MM.1S (cell line): ENCODE measurements around the gene KCNK18.

Experiments
- DNase-seq: peaks from one replicate; pipeline ENCODE4 v3.0.0-alpha.2; 2015
- H2AFZ ChIP-seq: fragments of 300-600 bp; sonication (generic); 2 replicates; pipeline ENCODE4 v1.6.0; 2016; ENCODE audit warnings: antibody characterized with exemption, low read length
- H3F3A ChIP-seq: fragments of 300-600 bp; sonication (generic); 2 replicates; pipeline ENCODE4 v1.6.1; 2016; ENCODE audit warnings: mild to moderate bottlenecking, antibody characterized with exemption, low read length, moderate library complexity, mixed read lengths; ENCODE audit not compliant: insufficient read depth
- H3K27ac ChIP-seq: fragments of 300-600 bp; sonication (generic); 2 replicates; pipeline ENCODE4 v1.5.1; 2016; ENCODE audit warnings: mild to moderate bottlenecking, low read length
- H3K27me3 ChIP-seq: fragments of 300-600 bp; sonication (generic); replicated peaks from 2 replicates; pipeline ENCODE4 v1.6.0; 2016; ENCODE audit warnings: low read length; ENCODE audit not compliant: insufficient read depth
- H3K36me3 ChIP-seq: fragments of 300-600 bp; sonication (generic); replicated peaks from 2 replicates; pipeline ENCODE4 v1.6.1; 2016; ENCODE audit warnings: mild to moderate bottlenecking, low read length, mixed read lengths; ENCODE audit not compliant: insufficient read depth
- H3K4me1 ChIP-seq: fragments of 300-600 bp; sonication (generic); 2 replicates; pipeline ENCODE4 v1.6.1; 2016; ENCODE audit warnings: low read length, mixed read lengths
- H3K4me2 ChIP-seq: fragments of 300-600 bp; sonication (generic); 2 replicates; pipeline ENCODE4 v1.6.0; 2016; ENCODE audit warnings: low read depth, low read length
- H3K4me3 ChIP-seq: fragments of 300-600 bp; sonication (generic); 2 replicates; pipeline ENCODE4 v1.5.1; 2016; ENCODE audit warnings: low read length, mixed read lengths
- H3K79me2 ChIP-seq: fragments of 300-600 bp; sonication (generic); 2 replicates; pipeline ENCODE4 v1.6.1; 2016; ENCODE audit warnings: mixed run types, low read length, mixed read lengths
- H3K9ac ChIP-seq: fragments of 300-600 bp; sonication (generic); 2 replicates; pipeline ENCODE4 v1.6.1; 2016; ENCODE audit warnings: low read length, mixed read lengths
- H3K9me2 ChIP-seq: fragments of 300-600 bp; sonication (generic); replicated peaks from 2 replicates; pipeline ENCODE4 v1.6.1; 2016; ENCODE audit warnings: mild to moderate bottlenecking, low read length, mixed read lengths; ENCODE audit not compliant: insufficient read depth
- H3K9me3 ChIP-seq: fragments of 300-600 bp; sonication (generic); replicated peaks from 2 replicates; pipeline ENCODE4 v1.6.1; 2016; ENCODE audit warnings: mild to moderate bottlenecking, low read length, mixed read lengths; ENCODE audit not compliant: insufficient read depth
- H4K20me1 ChIP-seq: fragments of 300-600 bp; sonication (generic); 2 replicates; pipeline ENCODE4 v1.6.1; 2016; ENCODE audit warnings: mild to moderate bottlenecking, low read length, moderate library complexity, mixed read lengths; ENCODE audit not compliant: insufficient read depth
- EZH2 ChIP-seq: fragments of 300-600 bp; sonication (generic); optimal IDR thresholded peaks from 2 replicates; pipeline ENCODE3; 2017; ENCODE audit warnings: low read depth, mild to moderate bottlenecking, antibody characterized with exemption, low read length, mixed read lengths
- EZH2phosphoT487 ChIP-seq: fragments of 300-600 bp; sonication (generic); IDR thresholded peaks from 2 replicates; pipeline ENCODE4 v1.6.1; 2018; ENCODE audit warnings: antibody characterized with exemption, low read length
- TF ChIP-seq, protein P1 (sequence below): fragments of 300-600 bp; sonication (generic); IDR thresholded peaks from 2 replicates; pipeline ENCODE4 v1.5.1; 2016; ENCODE audit warnings: antibody characterized with exemption, low read length, mixed read lengths

The KCNK18 gene

GRCh38 chr10:117174439-117175214 is 22.7 kb upstream of the KCNK18 start:
- Histone ChIP-seq H3K36me3 (no peaks in the 10 kb centered on the region), H3K79me2 (no peaks in the 10 kb centered on the region), H3K27me3 (0 out of 2 replicates have a peak, but pooled peaks cover 2% of the 10 kb centered on the region), H3K4me3 (peak overlapping the region; percentile 79), H4K20me1 (no peaks in the 10 kb centered on the region), H3K4me1 (peaks cover 6% of the 10 kb centered on the region; the same call in 1 of the 2 replicates), H2AFZ (peak overlapping the region; percentile 96), H3K9me3 (no peaks in the 10 kb centered on the region), H3F3A (no peaks in the 10 kb centered on the region), H3K27ac (no peak overlapping the region), H3K9me2 (no peaks in the 10 kb centered on the region), H3K4me2 (peak overlapping the region; percentile 100), H3K9ac (peak overlapping the region; percentile 20; the same call in 1 of the 2 replicates)
- DNase-seq = peak; percentile 83
- TF ChIP-seq EZH2phosphoT487 = no peak
- TF ChIP-seq, protein P1, sequence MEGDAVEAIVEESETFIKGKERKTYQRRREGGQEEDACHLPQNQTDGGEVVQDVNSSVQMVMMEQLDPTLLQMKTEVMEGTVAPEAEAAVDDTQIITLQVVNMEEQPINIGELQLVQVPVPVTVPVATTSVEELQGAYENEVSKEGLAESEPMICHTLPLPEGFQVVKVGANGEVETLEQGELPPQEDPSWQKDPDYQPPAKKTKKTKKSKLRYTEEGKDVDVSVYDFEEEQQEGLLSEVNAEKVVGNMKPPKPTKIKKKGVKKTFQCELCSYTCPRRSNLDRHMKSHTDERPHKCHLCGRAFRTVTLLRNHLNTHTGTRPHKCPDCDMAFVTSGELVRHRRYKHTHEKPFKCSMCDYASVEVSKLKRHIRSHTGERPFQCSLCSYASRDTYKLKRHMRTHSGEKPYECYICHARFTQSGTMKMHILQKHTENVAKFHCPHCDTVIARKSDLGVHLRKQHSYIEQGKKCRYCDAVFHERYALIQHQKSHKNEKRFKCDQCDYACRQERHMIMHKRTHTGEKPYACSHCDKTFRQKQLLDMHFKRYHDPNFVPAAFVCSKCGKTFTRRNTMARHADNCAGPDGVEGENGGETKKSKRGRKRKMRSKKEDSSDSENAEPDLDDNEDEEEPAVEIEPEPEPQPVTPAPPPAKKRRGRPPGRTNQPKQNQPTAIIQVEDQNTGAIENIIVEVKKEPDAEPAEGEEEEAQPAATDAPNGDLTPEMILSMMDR = peak; percentile 88

DNA sequence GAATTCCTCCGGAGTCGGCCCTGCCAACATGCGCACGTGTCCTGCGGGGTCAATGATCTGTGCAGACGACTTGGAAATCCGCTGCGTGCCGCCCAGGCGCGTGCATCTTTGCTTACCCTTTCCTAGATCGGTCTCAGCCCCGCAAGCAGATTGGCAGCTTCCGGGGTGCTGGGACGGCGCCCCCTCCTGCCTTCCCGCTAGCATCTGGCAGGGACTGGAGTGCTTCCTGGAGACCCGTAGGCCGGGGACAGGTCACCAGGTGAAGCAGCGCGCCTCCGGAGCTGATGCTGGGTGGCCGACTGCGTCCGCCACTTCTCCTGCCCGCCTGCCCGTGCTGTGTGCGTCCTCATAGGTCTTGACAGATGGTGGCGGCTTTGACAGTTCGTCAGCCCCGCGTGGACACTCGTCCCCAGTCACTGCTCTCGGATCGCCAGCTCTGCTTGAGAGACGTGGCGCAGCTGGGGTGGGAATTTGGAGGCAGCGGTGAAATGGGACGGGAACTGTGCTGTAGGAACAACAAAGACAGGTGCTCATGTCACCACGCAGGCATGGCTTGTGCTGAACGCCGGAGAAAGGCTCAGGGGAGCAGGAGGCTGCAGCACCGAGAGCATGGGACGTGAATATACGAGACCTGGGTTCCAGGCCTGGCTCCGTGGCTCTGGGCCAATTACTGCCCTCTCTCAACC is 21.9 kb upstream of the KCNK18 start:
- TF ChIP-seq EZH2 (no peak), EZH2phosphoT487 (no peak)
- TF ChIP-seq, protein P1 = no peak
- H3K27ac ChIP-seq = no peak overlapping the region

DNA sequence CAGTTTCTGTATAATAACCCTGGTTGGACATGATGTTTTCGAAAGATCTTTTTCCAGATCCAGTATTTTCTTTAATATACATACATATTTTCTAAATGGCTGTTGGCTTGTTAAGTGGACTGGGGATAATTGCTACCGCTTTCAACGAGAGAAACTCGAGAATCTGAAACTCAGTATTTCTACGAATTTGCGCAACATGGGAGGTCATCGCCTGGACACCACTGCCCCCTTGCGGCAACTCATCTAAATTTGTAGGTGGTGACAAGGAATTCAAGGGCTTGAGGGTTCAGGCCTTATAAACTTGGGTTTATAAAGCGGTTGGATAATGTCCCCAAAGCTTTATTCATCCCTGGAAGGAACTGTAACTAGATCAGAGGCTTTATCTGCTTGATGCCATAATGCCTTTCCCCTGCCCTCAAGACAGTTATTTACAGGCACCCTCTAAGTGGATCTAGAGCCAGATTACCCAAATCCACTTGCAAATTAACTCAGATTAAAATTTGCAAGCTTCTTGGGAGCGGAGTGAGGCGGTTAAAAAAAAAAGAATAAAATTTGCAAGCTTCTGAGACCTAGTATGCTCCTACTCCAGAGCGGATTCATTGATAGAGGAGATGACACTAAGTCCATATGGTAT is 21.3 kb upstream of the KCNK18 start:
- peak; percentile 84 for DNase-seq
- no peaks in the 10 kb centered on the region for H3K36me3 ChIP-seq

More for the DNA sequence above, 21.9 kb upstream of the KCNK18 start:
- Histone ChIP-seq H3K4me2 (peak overlapping the region; percentile 100), H3K9ac (peak overlapping the region; percentile 20; the same call in 1 of the 2 replicates), H2AFZ (peak overlapping the region; percentile 96), H3F3A (no peaks in the 10 kb centered on the region), H3K9me2 (no peaks in the 10 kb centered on the region), H3K27me3 (0 out of 2 replicates have a peak, but pooled peaks cover 2% of the 10 kb centered on the region), H3K79me2 (no peaks in the 10 kb centered on the region), H3K36me3 (no peaks in the 10 kb centered on the region), H3K9me3 (no peaks in the 10 kb centered on the region), H3K4me1 (peaks cover 6% of the 10 kb centered on the region; the same call in 1 of the 2 replicates), H4K20me1 (no peaks in the 10 kb centered on the region), H3K4me3 (peak overlapping the region; percentile 79)
- peak; percentile 25 for DNase-seq

More for the DNA sequence above, 21.3 kb upstream of the KCNK18 start:
- peaks cover 6% of the 10 kb centered on the region; the same call in 1 of the 2 replicates for H3K4me1 ChIP-seq
- H3K9me2 ChIP-seq = no peaks in the 10 kb centered on the region
- H3K9me3 ChIP-seq = no peaks in the 10 kb centered on the region
- H3K27ac ChIP-seq = no peak overlapping the region
- H3K27me3 ChIP-seq = 0 out of 2 replicates have a peak, but pooled peaks cover 2% of the 10 kb centered on the region
- H4K20me1 ChIP-seq = no peaks in the 10 kb centered on the region
- TF ChIP-seq, protein P1 = peak; percentile 81
- no peak for TF ChIP-seq EZH2
- H3K4me2 ChIP-seq = peak overlapping the region; percentile 100
- H3K9ac ChIP-seq = peak overlapping the region; percentile 20; the same call in 1 of the 2 replicates
- H3F3A ChIP-seq = no peaks in the 10 kb centered on the region
- peak overlapping the region; percentile 96 for H2AFZ ChIP-seq
- H3K4me3 ChIP-seq = peak overlapping the region; percentile 79
- H3K79me2 ChIP-seq = no peaks in the 10 kb centered on the region
